GM12865 (cell line): Measurements from ENCODE around the gene C21orf58.

Experiments used
- DNase-seq: peaks from one replicate; pipeline ENCODE4 v3.0.0; 2010; ENCODE audit warnings: low read depth
- H3K4me3 ChIP-seq: 2 replicates; pipeline ENCODE4 v1.5.1; 2011; ENCODE audit warnings: mild to moderate bottlenecking, low read depth, low read length, control low read depth
- TF ChIP-seq, protein P1 (sequence below): IDR thresholded peaks from 2 replicates; pipeline ENCODE4 v1.5.1; 2011; ENCODE audit warnings: low read length, control low read depth, low read depth, inconsistent platforms; ENCODE audit not compliant: insufficient read depth; ENCODE audit errors: missing control alignments

The C21orf58 gene

GRCh38 chr21:46269466-46269865, 54.2 kb downstream of the C21orf58 start:
- H3K4me3 ChIP-seq: no peak overlapping the region
- DNase-seq: no peak
- TF ChIP-seq, protein P1, sequence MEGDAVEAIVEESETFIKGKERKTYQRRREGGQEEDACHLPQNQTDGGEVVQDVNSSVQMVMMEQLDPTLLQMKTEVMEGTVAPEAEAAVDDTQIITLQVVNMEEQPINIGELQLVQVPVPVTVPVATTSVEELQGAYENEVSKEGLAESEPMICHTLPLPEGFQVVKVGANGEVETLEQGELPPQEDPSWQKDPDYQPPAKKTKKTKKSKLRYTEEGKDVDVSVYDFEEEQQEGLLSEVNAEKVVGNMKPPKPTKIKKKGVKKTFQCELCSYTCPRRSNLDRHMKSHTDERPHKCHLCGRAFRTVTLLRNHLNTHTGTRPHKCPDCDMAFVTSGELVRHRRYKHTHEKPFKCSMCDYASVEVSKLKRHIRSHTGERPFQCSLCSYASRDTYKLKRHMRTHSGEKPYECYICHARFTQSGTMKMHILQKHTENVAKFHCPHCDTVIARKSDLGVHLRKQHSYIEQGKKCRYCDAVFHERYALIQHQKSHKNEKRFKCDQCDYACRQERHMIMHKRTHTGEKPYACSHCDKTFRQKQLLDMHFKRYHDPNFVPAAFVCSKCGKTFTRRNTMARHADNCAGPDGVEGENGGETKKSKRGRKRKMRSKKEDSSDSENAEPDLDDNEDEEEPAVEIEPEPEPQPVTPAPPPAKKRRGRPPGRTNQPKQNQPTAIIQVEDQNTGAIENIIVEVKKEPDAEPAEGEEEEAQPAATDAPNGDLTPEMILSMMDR: no peak

GRCh38 chr21:46268371-46268770, 55.3 kb downstream of the C21orf58 start:
- no peak for DNase-seq
- TF ChIP-seq, protein P1: no peak
- H3K4me3 ChIP-seq: no peak overlapping the region

DNA sequence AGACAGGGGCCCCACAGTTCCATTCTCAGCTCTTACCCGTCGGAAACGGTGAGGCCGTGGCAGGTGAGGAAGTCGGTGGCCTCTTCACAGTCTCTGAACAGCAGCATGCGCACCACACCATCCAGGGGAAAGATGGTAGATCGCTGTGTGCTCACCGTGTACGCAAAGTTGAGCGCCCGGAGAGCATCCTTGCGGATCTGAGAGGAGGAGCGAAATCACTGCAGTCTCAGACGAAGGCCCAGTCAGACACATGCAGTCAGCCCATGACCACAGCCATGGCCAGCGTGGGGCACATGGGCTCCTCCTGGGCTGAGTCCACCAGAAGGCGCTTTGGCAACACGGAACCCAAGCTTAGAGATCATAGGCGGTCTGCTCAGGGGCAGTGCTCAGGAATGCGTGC, 56.7 kb downstream of the C21orf58 start:
- TF ChIP-seq, protein P1: no peak
- H3K4me3 ChIP-seq: no peak overlapping the region
- no peak for DNase-seq

DNA sequence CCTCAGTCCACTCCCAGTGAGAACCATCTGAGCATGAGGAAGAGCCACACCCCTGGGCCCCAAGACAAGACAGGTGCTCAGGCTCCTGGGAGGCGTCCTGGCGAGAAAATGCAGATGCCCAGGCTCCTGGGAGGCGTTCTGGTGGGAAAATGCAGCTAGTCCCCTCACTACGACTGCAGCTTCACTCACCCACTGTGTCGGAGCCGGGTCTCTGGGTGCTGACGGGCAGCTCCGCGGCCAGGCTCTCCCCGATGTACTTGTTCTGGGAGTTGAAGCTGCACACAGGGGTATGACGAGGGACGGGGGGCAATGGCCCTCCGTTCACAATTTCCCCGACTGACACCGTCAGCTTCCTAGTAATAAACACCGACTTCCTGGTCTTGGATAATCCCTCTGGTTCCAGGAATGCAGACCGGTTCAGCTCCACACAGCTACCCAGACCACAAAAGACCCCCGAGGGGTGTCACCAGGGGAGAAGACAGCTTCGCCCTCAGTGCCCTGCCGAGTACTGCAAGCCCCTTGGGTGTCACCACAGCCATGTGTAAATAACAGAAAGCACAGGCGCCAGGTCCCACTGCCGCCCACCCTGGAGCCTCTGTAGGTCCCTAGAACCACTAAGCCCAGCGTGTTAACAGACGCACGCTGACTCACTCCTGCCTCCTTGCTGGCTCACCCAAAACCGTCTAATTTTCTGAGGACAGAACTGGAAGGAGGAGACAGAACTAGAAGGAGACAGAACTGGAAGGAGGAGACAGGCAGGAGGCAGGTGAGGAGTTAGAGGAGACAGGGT, 57.7 kb downstream of the C21orf58 start:
- TF ChIP-seq, protein P1: no peak
- DNase-seq: no peak
- no peak overlapping the region for H3K4me3 ChIP-seq

DNA sequence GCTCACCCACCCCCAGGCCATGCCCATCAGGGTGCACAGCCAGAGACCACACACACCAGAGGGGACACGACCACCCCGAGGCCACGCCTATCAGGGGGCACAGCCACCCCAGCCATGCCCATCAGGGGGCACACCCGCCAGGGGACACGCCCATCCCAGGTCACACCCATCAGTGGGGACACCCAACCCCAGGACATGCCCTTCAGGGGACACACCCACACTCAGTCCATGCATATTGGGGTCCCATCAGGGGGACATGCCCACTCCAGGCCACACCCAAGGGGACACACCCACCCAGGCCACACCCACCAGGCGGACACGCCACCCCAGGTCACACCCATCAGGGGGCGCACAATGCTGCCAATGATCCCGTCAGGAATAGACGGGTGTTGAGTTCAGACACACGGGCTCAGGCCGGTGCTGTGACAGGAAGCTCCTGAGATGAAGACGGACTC, 59.0 kb downstream of the C21orf58 start:
- TF ChIP-seq, protein P1: no peak
- DNase-seq: no peak
- H3K4me3 ChIP-seq: no peak overlapping the region

DNA sequence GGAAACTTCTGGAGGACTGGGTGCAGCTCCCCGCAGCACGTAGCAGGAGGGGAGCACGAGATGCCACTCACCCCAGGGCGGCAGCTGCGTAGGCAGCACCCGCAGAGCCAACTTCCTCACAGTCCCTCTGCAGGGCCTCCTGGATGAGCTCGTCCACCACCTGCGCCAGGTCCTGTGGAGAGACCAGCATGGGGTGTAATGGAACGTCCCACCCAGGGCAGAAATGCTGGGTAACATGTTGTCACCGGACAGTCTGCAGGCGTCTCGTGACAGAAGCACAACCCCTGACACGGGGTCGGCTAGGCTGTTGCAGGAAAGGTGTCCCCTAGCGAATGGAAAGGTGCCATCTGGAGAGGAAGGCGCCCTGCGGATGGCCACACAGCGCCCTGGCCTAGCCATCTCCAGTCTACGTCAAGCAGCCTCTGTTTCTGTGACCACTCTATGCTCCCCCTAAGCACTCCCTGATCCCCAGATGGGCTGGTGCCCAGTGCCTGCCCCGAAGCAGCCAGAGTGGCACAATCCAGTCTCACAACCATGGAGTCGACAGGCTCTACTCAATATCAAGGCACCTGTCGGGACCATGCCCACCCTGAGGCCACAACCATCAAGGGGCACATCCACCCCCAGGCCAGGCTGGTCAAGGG, 59.5 kb downstream of the C21orf58 start:
- no peak overlapping the region for H3K4me3 ChIP-seq
- TF ChIP-seq, protein P1: no peak
- DNase-seq: no peak

GRCh38 chr21:46256501-46256994, 67.1 kb downstream of the C21orf58 start:
- no peak for DNase-seq
- TF ChIP-seq, protein P1: no peak
- H3K4me3 ChIP-seq: no peak overlapping the region
